ENCODE results near the gene LNPK.

LNPK gene

DNA sequence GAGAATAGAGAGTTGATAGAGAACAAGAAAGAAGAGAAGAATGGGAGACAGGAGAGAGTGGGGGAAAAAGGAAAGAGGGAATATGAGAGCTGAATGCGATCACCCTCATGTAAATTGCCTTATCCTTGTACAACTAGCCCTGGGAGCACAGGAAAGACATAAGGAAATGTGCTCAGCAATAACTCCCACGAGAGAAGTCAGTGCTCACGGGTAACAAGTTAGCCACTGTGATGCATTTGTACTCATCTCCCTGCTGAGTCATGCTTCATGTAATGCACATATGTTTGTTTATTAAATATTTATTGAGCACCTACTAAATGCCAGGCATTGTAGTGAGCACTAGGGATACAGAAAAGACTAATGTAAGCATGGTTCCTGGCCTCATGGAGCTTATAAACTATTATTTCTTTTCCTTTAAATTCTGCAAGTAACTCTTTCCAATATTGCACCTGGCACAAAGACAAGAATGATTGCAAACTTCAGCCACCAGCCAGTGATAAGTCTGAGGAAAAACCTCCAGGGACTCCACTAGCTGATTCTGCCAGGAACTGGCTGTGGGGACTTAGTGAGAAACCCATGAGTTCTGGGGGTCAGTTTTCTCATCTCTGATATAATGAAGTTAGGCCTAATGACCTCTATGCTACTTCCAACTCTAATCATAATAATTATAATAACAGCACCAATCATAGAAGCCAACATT is 124.1 kb downstream of the LNPK start:
- TF ChIP-seq, protein P1, sequence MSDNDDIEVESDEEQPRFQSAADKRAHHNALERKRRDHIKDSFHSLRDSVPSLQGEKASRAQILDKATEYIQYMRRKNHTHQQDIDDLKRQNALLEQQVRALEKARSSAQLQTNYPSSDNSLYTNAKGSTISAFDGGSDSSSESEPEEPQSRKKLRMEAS (IDR thresholded peaks at IDR 0.05) = no peak
- TF ChIP-seq, protein P2, sequence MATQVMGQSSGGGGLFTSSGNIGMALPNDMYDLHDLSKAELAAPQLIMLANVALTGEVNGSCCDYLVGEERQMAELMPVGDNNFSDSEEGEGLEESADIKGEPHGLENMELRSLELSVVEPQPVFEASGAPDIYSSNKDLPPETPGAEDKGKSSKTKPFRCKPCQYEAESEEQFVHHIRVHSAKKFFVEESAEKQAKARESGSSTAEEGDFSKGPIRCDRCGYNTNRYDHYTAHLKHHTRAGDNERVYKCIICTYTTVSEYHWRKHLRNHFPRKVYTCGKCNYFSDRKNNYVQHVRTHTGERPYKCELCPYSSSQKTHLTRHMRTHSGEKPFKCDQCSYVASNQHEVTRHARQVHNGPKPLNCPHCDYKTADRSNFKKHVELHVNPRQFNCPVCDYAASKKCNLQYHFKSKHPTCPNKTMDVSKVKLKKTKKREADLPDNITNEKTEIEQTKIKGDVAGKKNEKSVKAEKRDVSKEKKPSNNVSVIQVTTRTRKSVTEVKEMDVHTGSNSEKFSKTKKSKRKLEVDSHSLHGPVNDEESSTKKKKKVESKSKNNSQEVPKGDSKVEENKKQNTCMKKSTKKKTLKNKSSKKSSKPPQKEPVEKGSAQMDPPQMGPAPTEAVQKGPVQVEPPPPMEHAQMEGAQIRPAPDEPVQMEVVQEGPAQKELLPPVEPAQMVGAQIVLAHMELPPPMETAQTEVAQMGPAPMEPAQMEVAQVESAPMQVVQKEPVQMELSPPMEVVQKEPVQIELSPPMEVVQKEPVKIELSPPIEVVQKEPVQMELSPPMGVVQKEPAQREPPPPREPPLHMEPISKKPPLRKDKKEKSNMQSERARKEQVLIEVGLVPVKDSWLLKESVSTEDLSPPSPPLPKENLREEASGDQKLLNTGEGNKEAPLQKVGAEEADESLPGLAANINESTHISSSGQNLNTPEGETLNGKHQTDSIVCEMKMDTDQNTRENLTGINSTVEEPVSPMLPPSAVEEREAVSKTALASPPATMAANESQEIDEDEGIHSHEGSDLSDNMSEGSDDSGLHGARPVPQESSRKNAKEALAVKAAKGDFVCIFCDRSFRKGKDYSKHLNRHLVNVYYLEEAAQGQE (IDR thresholded peaks at IDR 0.05; ENCODE audit: low read depth) = no peak
- TF ChIP-seq, protein P3, sequence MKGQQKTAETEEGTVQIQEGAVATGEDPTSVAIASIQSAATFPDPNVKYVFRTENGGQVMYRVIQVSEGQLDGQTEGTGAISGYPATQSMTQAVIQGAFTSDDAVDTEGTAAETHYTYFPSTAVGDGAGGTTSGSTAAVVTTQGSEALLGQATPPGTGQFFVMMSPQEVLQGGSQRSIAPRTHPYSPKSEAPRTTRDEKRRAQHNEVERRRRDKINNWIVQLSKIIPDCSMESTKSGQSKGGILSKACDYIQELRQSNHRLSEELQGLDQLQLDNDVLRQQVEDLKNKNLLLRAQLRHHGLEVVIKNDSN (IDR thresholded peaks at IDR 0.05) = no peak
- TF ChIP-seq NFIC (IDR thresholded peaks at IDR 0.05) (no peak), EP300 (IDR thresholded peaks at IDR 0.05; ENCODE audit: borderline replicate concordance) (no peak), CEBPB (IDR thresholded peaks at IDR 0.05) (no peak), ZBTB7A (IDR thresholded peaks at IDR 0.05; ENCODE audit: low read depth) (no peak), FOXM1 (IDR thresholded peaks at IDR 0.05; ENCODE audit: borderline replicate concordance, low read depth) (no peak)

DNA sequence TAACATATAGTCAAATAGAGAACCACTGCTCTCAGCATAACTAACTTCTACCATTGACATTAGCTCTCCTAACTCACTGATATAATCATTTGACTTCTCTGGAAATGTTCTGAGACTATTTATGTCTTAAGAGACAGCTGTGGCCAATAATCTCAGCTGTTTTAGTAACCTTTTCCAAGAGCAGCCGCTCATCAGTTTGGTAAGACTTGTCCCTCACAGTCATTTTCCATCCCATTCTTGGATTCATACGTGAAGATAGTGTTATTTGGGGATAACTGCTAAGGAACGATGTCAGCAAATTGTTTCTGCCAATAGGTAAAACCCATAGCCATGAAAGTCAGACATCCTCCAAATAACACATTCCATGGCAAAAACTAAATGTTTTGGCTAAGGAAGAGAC is 127.8 kb downstream of the LNPK start:
- no peak for TF ChIP-seq ZBTB7A (IDR thresholded peaks at IDR 0.05; ENCODE audit: low read depth)
- TF ChIP-seq CEBPB (IDR thresholded peaks at IDR 0.05) = no peak
- TF ChIP-seq, protein P3 (IDR thresholded peaks at IDR 0.05) = no peak
- TF ChIP-seq TCF12 (IDR thresholded peaks at IDR 0.05; ENCODE audit: low read depth) = no peak
- TF ChIP-seq RAD21 (IDR thresholded peaks at IDR 0.05; ENCODE audit: low read depth) = no peak
- no peak for TF ChIP-seq YY1 (IDR thresholded peaks at IDR 0.05; ENCODE audit: low read depth)
- TF ChIP-seq TEAD4 (IDR thresholded peaks at IDR 0.05) = no peak
- TF ChIP-seq EP300 (IDR thresholded peaks at IDR 0.05; ENCODE audit: borderline replicate concordance) = no peak
- TF ChIP-seq NFIC (IDR thresholded peaks at IDR 0.05) = no peak
- TF ChIP-seq TAF1 (IDR thresholded peaks at IDR 0.05; ENCODE audit: low read depth) = no peak
- TF ChIP-seq, protein P1 (IDR thresholded peaks at IDR 0.05) = no peak
